Dedifferentiated amniotic fluid mesenchymal stem cell (primary cell): Measurements from ENCODE around the gene SDC3.

Experiments used
- DNase-seq: peaks from one replicate; pipeline ENCODE4 v3.0.0-alpha.2; 2016; ENCODE audit errors: extremely low spot score

The SDC3 gene

GRCh38 chr1:30904191-30904961 lies 4.2 kb downstream of the SDC3 start:
- DNase-seq, result no peak

- DNase-seq, result no peak
These were observed 5.1 kb downstream of the SDC3 start for GRCh38 chr1:30903343-30904034.

GRCh38 chr1:30902593-30903290 lies 5.8 kb downstream of the SDC3 start:
- no peak for DNase-seq

- no peak for DNase-seq
These were observed 6.6 kb downstream of the SDC3 start for GRCh38 chr1:30901798-30902581.

GRCh38 chr1:30900931-30901560 lies 7.5 kb downstream of the SDC3 start:
- DNase-seq, result no peak

GRCh38 chr1:30900486-30900885 lies 8.1 kb downstream of the SDC3 start:
- no peak for DNase-seq

- DNase-seq, result no peak
These were observed 8.8 kb downstream of the SDC3 start for GRCh38 chr1:30899577-30900389.

- DNase-seq, result no peak
These were observed 10.3 kb downstream of the SDC3 start for GRCh38 chr1:30898031-30898815.

GRCh38 chr1:30896905-30897304 lies 11.7 kb downstream of the SDC3 start:
- DNase-seq, result no peak

GRCh38 chr1:30895944-30896660 lies 12.5 kb downstream of the SDC3 start:
- peak; percentile 22 for DNase-seq

- no peak for DNase-seq
These were observed 13.1 kb downstream of the SDC3 start for GRCh38 chr1:30895382-30895943.

- DNase-seq, result no peak
These were observed 14.0 kb downstream of the SDC3 start for GRCh38 chr1:30894508-30894973.

- no peak for DNase-seq
These were observed 14.6 kb downstream of the SDC3 start for GRCh38 chr1:30893776-30894507.

GRCh38 chr1:30892671-30893073 lies 15.9 kb downstream of the SDC3 start:
- no peak for DNase-seq

- no peak for DNase-seq
These were observed 17.4 kb downstream of the SDC3 start for GRCh38 chr1:30891227-30891552.

- DNase-seq, result no peak
These were observed 17.9 kb downstream of the SDC3 start for GRCh38 chr1:30890502-30891226.

- no peak for DNase-seq
These were observed 19.0 kb downstream of the SDC3 start for GRCh38 chr1:30889511-30889910.
